HepG2 (cell line): ENCODE data around the gene CCNB2. TPM values are rescaled to one million over a fixed set of nuclear protein-coding genes. Genes with fewer than 3 reads are reported as not detected.

Experiments
- ATAC-seq: fragments of 200-7000 bp; cut with Tn5 transposase; 3 replicates; pipeline ENCODE4 v1.9.1; 2020; ENCODE audit warnings: mild to moderate bottlenecking, moderate library complexity
- BruUV-seq: library from RNA; stranded (reverse); fragments of 400-500 nt; replicated peaks from 2 replicates; lab custom pipeline; 2021; lab: Mats Ljungman, UMichigan
- CTCF ChIA-PET: fragments of 300-600 bp; formaldehyde crosslinking; extraction: SDS; loops from one replicate; lab custom pipeline; 2021; ENCODE audit warnings: low total read pairs, inconsistent platforms, low intra/inter-chr PET ratio; lab: Yijun Ruan, JAX
- POLR2A ChIA-PET: fragments of 350-600 bp; sonication (Branson Sonifier 250); formaldehyde crosslinking; loops from one replicate; lab custom pipeline; 2020; ENCODE audit warnings: antibody characterized with exemption, inconsistent platforms; lab: Yijun Ruan, JAX
- DNase-seq: peaks from one replicate; pipeline ENCODE4 v3.0.0-alpha.2; 2015; ENCODE audit warnings: low spot score
- FAIRE-seq: peaks from 3 replicates; lab custom pipeline; 2011; peaks lifted over from hg19 to GRCh38; lab: Jason Lieb, UNC
- H2AFZ ChIP-seq: one replicate; pipeline ENCODE4 v1.6.1; 2011; ENCODE audit warnings: low read length, inconsistent platforms
- H3K27ac ChIP-seq: fragments of 300-600 bp; 3 replicates; pipeline ENCODE4 v1.8.0; 2011; ENCODE audit warnings: mixed run types, mild to moderate bottlenecking, mixed read lengths, low read length, inconsistent platforms; ENCODE audit not compliant: insufficient read depth; ENCODE audit errors: extremely low read length
- H3K27me3 ChIP-seq, 2 experiments: fragments of 200-600 bp in 1 of 2; 2 replicates in 1 of 2; 3 replicates in 1 of 2; pipeline versions ENCODE4 v1.6.0 to v1.8.0; 2011; ENCODE audit warnings: low read length in 2 of 2, mild to moderate bottlenecking in 2 of 2, moderate library complexity in 2 of 2, inconsistent platforms in 1 of 2; ENCODE audit not compliant: insufficient read depth in 2 of 2, control insufficient read depth in 1 of 2
- H3K36me3 ChIP-seq, 2 experiments: fragments of 200-600 bp in 1 of 2; replicated peaks in 1 of 2; 2 replicates in 1 of 2; 3 replicates in 1 of 2; pipeline versions ENCODE4 v1.5.1 to v1.8.0; 2011; ENCODE audit warnings: low read length in 2 of 2, inconsistent platforms in 1 of 2; ENCODE audit not compliant: insufficient read depth in 2 of 2, control insufficient read depth in 1 of 2
- H3K4me1 ChIP-seq: 2 replicates; pipeline ENCODE4 v1.5.1; 2012; ENCODE audit warnings: low read length, inconsistent platforms; ENCODE audit not compliant: insufficient read depth
- H3K4me2 ChIP-seq: 2 replicates; pipeline ENCODE4 v1.6.0; 2011; ENCODE audit warnings: low read depth, low read length, inconsistent platforms
- H3K4me3 ChIP-seq, 3 experiments: fragments of 200-600 bp in 1 of 3; sonication (generic), shearing (Covaris generic) in 1 of 3; replicated peaks in 1 of 3; 2 replicates each; pipeline ENCODE4 v1.5.1; 2011 to 2016; ENCODE audit warnings: low read length in 3 of 3, inconsistent platforms in 2 of 3, low read depth in 2 of 3, mild to moderate bottlenecking in 2 of 3, control low read depth in 1 of 3, mixed read lengths in 1 of 3; ENCODE audit not compliant: insufficient read depth in 1 of 3
- H3K79me2 ChIP-seq: one replicate; pipeline ENCODE4 v1.6.1; 2011; ENCODE audit warnings: low read length, inconsistent platforms; ENCODE audit not compliant: insufficient read depth
- H3K9ac ChIP-seq: 2 replicates; pipeline ENCODE4 v1.6.0; 2011; ENCODE audit warnings: mild to moderate bottlenecking, low read depth, low read length, inconsistent platforms; ENCODE audit not compliant: insufficient read depth
- H3K9me3 ChIP-seq: 2 replicates; pipeline ENCODE4 v1.5.1; 2012; ENCODE audit warnings: mild to moderate bottlenecking, low read length
- H4K20me1 ChIP-seq: 2 replicates; pipeline ENCODE4 v1.6.0; 2011; ENCODE audit warnings: inconsistent platforms, mild to moderate bottlenecking, low read length, moderate library complexity; ENCODE audit not compliant: insufficient read depth
- RFX5 ChIP-seq: IDR thresholded peaks from 2 replicates; pipeline ENCODE4 v1.6.1; 2011; ENCODE audit warnings: low read depth, low read length, improper control_type of control experiment
- WGBS: methylation state at CpG from one replicate; pipeline ENCODE4 v1.1.6; 2017; ENCODE audit warnings: low lambda C conversion rate; 5-methylcytosine and 5-hydroxymethylcytosine counted together
- in situ Hi-C: cut with HindIII; loops from 2 replicates; pipeline ENCODE4 v1.10.0; 2017; ENCODE audit warnings: low pct_unique_long_range_greater_than_20kb; ENCODE audit not compliant: extremely low pct_ligation_motif_present
- intact Hi-C: fragments of 100-400 bp; cut with micrococcal nuclease; formaldehyde crosslinking; loops from one replicate; pipeline ENCODE4 v1.10.0; 2022; ENCODE audit not compliant: unreplicated experiment
- polyA plus RNA-seq, 8 experiments: library from polyadenylated mRNA; depleted of rRNA in 3 of 8; stranded (reverse) in 7 of 8; unstranded in 1 of 8; fragments of >200 nt; fragmentation: Illumina TruSeq in 4 of 8; extraction: Trizol in 4 of 8; gene quantifications; 2 replicates each; pipeline versions ENCODE4 v1.2.1 to v1.2.3, GENCODE V29; 2011 to 2016; ENCODE audit warnings: low read depth in 4 of 8, missing spikeins in 1 of 8, mixed read lengths in 1 of 8; ENCODE audit not compliant: insufficient read depth in 1 of 8
- total RNA-seq, 5 experiments: library from RNA; depleted of rRNA; stranded (reverse); fragments of >200 nt; fragmentation: Illumina TruSeq; extraction: Trizol; gene quantifications; 2 replicates each; pipeline ENCODE4 v1.2.3, GENCODE V29; 2016; ENCODE audit warnings: low read depth in 1 of 5
- TF ChIP-seq, protein P1 (sequence below): sonication (generic); formaldehyde crosslinking; IDR thresholded peaks from 2 replicates; pipeline ENCODE4 v1.5.0; 2020; ENCODE audit warnings: mild to moderate bottlenecking, missing genetic modification reagents, moderate library complexity
- TF ChIP-seq, protein P2 (sequence below): sonication (generic); formaldehyde crosslinking; IDR thresholded peaks from 2 replicates; pipeline ENCODE4 v1.9.0; 2021; ENCODE audit warnings: missing genetic modification reagents, borderline replicate concordance
- TF ChIP-seq, protein P3 (sequence below): sonication (generic); formaldehyde crosslinking; IDR thresholded peaks from 2 replicates; pipeline ENCODE4 v1.9.0; 2021; ENCODE audit warnings: mild to moderate bottlenecking, missing genetic modification reagents

CCNB2 gene
- total and polyA plus RNA-seq, 2 of the 13 experiments (the other 11 are each of a cell fraction or from before 2014, with no cell fraction given) = 43.5 to 80.9 TPM

GRCh38 chr15:59157396-59157795 is 52.5 kb downstream of the CCNB2 start:
- DNase-seq = no peak
- Histone ChIP-seq H3K4me2 (no peak overlapping the region), H2AFZ (no peak overlapping the region), H3K36me3 (peaks cover 14 to 52% of the 10 kb centered on the region in 2 experiments), H3K4me1 (no peaks in the 10 kb centered on the region), H3K9ac (no peak overlapping the region), H3K27me3 (no peaks in the 10 kb centered on the region), H3K79me2 (no peaks in the 10 kb centered on the region), H3K9me3 (no peaks in the 10 kb centered on the region), H4K20me1 (no peaks in the 10 kb centered on the region), H3K27ac (no peak overlapping the region), H3K4me3 (no peak overlapping the region)
- intact Hi-C loops = no loop called here
- WGBS = 98% methylated on average over 5 of the region's 5 CpGs
- FAIRE-seq = no peak
- no TSS peak for BruUV-seq
- TF ChIP-seq, protein P1, sequence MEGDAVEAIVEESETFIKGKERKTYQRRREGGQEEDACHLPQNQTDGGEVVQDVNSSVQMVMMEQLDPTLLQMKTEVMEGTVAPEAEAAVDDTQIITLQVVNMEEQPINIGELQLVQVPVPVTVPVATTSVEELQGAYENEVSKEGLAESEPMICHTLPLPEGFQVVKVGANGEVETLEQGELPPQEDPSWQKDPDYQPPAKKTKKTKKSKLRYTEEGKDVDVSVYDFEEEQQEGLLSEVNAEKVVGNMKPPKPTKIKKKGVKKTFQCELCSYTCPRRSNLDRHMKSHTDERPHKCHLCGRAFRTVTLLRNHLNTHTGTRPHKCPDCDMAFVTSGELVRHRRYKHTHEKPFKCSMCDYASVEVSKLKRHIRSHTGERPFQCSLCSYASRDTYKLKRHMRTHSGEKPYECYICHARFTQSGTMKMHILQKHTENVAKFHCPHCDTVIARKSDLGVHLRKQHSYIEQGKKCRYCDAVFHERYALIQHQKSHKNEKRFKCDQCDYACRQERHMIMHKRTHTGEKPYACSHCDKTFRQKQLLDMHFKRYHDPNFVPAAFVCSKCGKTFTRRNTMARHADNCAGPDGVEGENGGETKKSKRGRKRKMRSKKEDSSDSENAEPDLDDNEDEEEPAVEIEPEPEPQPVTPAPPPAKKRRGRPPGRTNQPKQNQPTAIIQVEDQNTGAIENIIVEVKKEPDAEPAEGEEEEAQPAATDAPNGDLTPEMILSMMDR (CRISPR knock-in tag) = no peak
- TF ChIP-seq RFX5 = 0 out of 2 replicates have a peak, but pooled peaks have one; percentile 47
- no peak for ATAC-seq
- CTCF ChIA-PET = no interaction called here
- in situ Hi-C loops = no loop called here
- POLR2A ChIA-PET = no interaction called here

- H3K9ac ChIP-seq = no peak overlapping the region
- H3K4me1 ChIP-seq = no peaks in the 10 kb centered on the region
- intact Hi-C loops (no loop called here), in situ Hi-C loops (no loop called here)
- H2AFZ ChIP-seq = no peak overlapping the region
- no peak for ATAC-seq
- H3K27ac ChIP-seq = no peak overlapping the region
- DNase-seq = no peak
- no peaks in the 10 kb centered on the region for H4K20me1 ChIP-seq
- whole genome bisulfite sequencing = 99% methylated on average over 8 of the region's 9 CpGs
- CTCF ChIA-PET = no interaction called here
- H3K4me2 ChIP-seq = no peak overlapping the region
- H3K27me3 ChIP-seq = no peaks in the 10 kb centered on the region
- FAIRE-seq = no peak
- peaks cover 12 to 50% of the 10 kb centered on the region in 2 experiments for H3K36me3 ChIP-seq
- H3K4me3 ChIP-seq = no peak overlapping the region
- no TSS peak for BruUV-seq
- POLR2A ChIA-PET = no interaction called here
- H3K79me2 ChIP-seq = no peaks in the 10 kb centered on the region
- H3K9me3 ChIP-seq = no peaks in the 10 kb centered on the region
- TF ChIP-seq, protein P2, sequence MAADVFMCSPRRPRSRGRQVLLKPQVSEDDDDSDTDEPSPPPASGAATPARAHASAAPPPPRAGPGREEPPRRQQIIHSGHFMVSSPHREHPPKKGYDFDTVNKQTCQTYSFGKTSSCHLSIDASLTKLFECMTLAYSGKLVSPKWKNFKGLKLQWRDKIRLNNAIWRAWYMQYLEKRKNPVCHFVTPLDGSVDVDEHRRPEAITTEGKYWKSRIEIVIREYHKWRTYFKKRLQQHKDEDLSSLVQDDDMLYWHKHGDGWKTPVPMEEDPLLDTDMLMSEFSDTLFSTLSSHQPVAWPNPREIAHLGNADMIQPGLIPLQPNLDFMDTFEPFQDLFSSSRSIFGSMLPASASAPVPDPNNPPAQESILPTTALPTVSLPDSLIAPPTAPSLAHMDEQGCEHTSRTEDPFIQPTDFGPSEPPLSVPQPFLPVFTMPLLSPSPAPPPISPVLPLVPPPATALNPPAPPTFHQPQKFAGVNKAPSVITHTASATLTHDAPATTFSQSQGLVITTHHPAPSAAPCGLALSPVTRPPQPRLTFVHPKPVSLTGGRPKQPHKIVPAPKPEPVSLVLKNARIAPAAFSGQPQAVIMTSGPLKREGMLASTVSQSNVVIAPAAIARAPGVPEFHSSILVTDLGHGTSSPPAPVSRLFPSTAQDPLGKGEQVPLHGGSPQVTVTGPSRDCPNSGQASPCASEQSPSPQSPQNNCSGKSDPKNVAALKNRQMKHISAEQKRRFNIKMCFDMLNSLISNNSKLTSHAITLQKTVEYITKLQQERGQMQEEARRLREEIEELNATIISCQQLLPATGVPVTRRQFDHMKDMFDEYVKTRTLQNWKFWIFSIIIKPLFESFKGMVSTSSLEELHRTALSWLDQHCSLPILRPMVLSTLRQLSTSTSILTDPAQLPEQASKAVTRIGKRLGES (CRISPR knock-in tag) = no peak
- TF ChIP-seq, protein P3, sequence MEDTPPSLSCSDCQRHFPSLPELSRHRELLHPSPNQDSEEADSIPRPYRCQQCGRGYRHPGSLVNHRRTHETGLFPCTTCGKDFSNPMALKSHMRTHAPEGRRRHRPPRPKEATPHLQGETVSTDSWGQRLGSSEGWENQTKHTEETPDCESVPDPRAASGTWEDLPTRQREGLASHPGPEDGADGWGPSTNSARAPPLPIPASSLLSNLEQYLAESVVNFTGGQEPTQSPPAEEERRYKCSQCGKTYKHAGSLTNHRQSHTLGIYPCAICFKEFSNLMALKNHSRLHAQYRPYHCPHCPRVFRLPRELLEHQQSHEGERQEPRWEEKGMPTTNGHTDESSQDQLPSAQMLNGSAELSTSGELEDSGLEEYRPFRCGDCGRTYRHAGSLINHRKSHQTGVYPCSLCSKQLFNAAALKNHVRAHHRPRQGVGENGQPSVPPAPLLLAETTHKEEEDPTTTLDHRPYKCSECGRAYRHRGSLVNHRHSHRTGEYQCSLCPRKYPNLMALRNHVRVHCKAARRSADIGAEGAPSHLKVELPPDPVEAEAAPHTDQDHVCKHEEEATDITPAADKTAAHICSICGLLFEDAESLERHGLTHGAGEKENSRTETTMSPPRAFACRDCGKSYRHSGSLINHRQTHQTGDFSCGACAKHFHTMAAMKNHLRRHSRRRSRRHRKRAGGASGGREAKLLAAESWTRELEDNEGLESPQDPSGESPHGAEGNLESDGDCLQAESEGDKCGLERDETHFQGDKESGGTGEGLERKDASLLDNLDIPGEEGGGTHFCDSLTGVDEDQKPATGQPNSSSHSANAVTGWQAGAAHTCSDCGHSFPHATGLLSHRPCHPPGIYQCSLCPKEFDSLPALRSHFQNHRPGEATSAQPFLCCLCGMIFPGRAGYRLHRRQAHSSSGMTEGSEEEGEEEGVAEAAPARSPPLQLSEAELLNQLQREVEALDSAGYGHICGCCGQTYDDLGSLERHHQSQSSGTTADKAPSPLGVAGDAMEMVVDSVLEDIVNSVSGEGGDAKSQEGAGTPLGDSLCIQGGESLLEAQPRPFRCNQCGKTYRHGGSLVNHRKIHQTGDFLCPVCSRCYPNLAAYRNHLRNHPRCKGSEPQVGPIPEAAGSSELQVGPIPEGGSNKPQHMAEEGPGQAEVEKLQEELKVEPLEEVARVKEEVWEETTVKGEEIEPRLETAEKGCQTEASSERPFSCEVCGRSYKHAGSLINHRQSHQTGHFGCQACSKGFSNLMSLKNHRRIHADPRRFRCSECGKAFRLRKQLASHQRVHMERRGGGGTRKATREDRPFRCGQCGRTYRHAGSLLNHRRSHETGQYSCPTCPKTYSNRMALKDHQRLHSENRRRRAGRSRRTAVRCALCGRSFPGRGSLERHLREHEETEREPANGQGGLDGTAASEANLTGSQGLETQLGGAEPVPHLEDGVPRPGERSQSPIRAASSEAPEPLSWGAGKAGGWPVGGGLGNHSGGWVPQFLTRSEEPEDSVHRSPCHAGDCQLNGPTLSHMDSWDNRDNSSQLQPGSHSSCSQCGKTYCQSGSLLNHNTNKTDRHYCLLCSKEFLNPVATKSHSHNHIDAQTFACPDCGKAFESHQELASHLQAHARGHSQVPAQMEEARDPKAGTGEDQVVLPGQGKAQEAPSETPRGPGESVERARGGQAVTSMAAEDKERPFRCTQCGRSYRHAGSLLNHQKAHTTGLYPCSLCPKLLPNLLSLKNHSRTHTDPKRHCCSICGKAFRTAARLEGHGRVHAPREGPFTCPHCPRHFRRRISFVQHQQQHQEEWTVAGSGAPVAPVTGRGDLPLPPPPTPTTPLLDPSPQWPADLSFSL (CRISPR knock-in tag) = no peak
Measured at GRCh38 chr15:59157840-59158700, 53.1 kb downstream of the CCNB2 start.
